ENCODE data around the gene PODXL2. TPM values are rescaled to one million over a fixed set of nuclear protein-coding genes. Genes with fewer than 3 reads are reported as not detected.

Gene PODXL2
- total RNA-seq, 4 donors from 2014 or later: 3.2 to 9.4 (median 8.0) TPM

- H3K27me3 ChIP-seq: no peaks in the 10 kb centered on the region
- no peaks in the 10 kb centered on the region for H3K9me3 ChIP-seq
- intact Hi-C loops (cut with DNase I): no loop called here
- peaks cover 0 to 4% of the 10 kb centered on the region in 2 donors for H3K36me3 ChIP-seq
- WGBS, 2 donors: 87 to 96% methylated on average over 4 of the region's 4 CpGs
- H3K4me3 ChIP-seq (replicated peaks in 1 of 3): no peak overlapping the region
- no peak for DNase-seq
- peaks cover 11 to 16% of the 10 kb centered on the region in 2 donors for H3K4me1 ChIP-seq
- no peak for TF ChIP-seq POLR2A (IDR thresholded peaks at IDR 0.05)
- TF ChIP-seq CTCF (IDR thresholded peaks at IDR 0.05): no peak
- no peak overlapping the region for H3K27ac ChIP-seq
Measured at GRCh38 chr3:127614928-127615589, 13.9 kb upstream of the PODXL2 start.

- TF ChIP-seq CTCF (IDR thresholded peaks at IDR 0.05): no peak
- TF ChIP-seq POLR2A (IDR thresholded peaks at IDR 0.05): no peak
- no peak overlapping the region for H3K4me3 ChIP-seq (replicated peaks in 1 of 3)
- H3K4me1 ChIP-seq: peaks cover 11 to 16% of the 10 kb centered on the region in 2 donors
- DNase-seq: no peak
- no peak overlapping the region for H3K27ac ChIP-seq
- WGBS, 2 donors: 93% methylated on average over 6 of the region's 6 CpGs
- intact Hi-C loops (cut with DNase I): no loop called here
- no peaks in the 10 kb centered on the region for H3K27me3 ChIP-seq
- peaks cover 4 to 11% of the 10 kb centered on the region in 2 donors for H3K36me3 ChIP-seq
- no peaks in the 10 kb centered on the region for H3K9me3 ChIP-seq
Measured at GRCh38 chr3:127615631-127616305, 13.2 kb upstream of the PODXL2 start.

GRCh38 chr3:127616836-127617605, 12.0 kb upstream of the PODXL2 start:
- intact Hi-C loops (cut with DNase I): no loop called here

GRCh38 chr3:127618891-127619290, 10.1 kb upstream of the PODXL2 start:
- H3K36me3 ChIP-seq: peaks cover 9 to 18% of the 10 kb centered on the region in 2 donors
- 95 to 97% methylated on average over 10 to 11 of the region's 11 CpGs for WGBS, 2 donors
- H3K4me1 ChIP-seq: peaks cover under 1 to 1% of the 10 kb centered on the region in 2 donors
- no peak overlapping the region for H3K27ac ChIP-seq
- no peaks in the 10 kb centered on the region for H3K27me3 ChIP-seq
- DNase-seq: no peak
- TF ChIP-seq POLR2A (IDR thresholded peaks at IDR 0.05): no peak
- TF ChIP-seq CTCF (IDR thresholded peaks at IDR 0.05): no peak
- no peaks in the 10 kb centered on the region for H3K9me3 ChIP-seq
- no peak overlapping the region for H3K4me3 ChIP-seq (replicated peaks in 1 of 3)
- intact Hi-C loops (cut with DNase I): no loop called here

More at GRCh38 chr3:127616836-127617605, 12.0 kb upstream of the PODXL2 start:
- no peaks in the 10 kb centered on the region for H3K27me3 ChIP-seq
- no peak overlapping the region for H3K27ac ChIP-seq
- peaks cover 9 to 18% of the 10 kb centered on the region in 2 donors for H3K36me3 ChIP-seq
- peaks cover 11 to 16% of the 10 kb centered on the region in 2 donors for H3K4me1 ChIP-seq
- TF ChIP-seq CTCF (IDR thresholded peaks at IDR 0.05) (no peak), POLR2A (IDR thresholded peaks at IDR 0.05) (no peak)
- 94 to 96% methylated on average over 20 to 21 of the region's 26 CpGs for WGBS, 2 donors
- H3K4me3 ChIP-seq (replicated peaks in 1 of 3): no peak overlapping the region
- H3K9me3 ChIP-seq: no peaks in the 10 kb centered on the region
- DNase-seq: no peak
